GM18907 (cell line): ENCODE data around the gene HIVEP2.
A peak's percentile ranks its signal among the peaks of the same experiment; 100 is the strongest.

Experiments
- ATAC-seq: cut with Tn5 transposase; IDR thresholded peaks from one replicate; pipeline ENCODE4 v1.9.1; 2021; ENCODE audit warnings: mild to moderate bottlenecking, moderate library complexity; ENCODE audit not compliant: unreplicated experiment

The HIVEP2 gene

GRCh38 chr6:142796571-142796970, 148.4 kb downstream of the HIVEP2 start:
- ATAC-seq: no peak

GRCh38 chr6:142796024-142796423, 149.0 kb downstream of the HIVEP2 start:
- ATAC-seq: no peak

GRCh38 chr6:142794424-142794823, 150.6 kb downstream of the HIVEP2 start:
- ATAC-seq: no peak

GRCh38 chr6:142790257-142790656, 154.7 kb downstream of the HIVEP2 start:
- no peak for ATAC-seq

- ATAC-seq: no peak
Measured at GRCh38 chr6:142787422-142787821, 157.6 kb downstream of the HIVEP2 start.

GRCh38 chr6:142786476-142786875, 158.5 kb downstream of the HIVEP2 start:
- no peak for ATAC-seq

GRCh38 chr6:142784344-142784743, 160.6 kb downstream of the HIVEP2 start:
- peak; percentile 98 for ATAC-seq

- ATAC-seq: no peak
Measured at GRCh38 chr6:142783499-142783898, 161.5 kb downstream of the HIVEP2 start.

- no peak for ATAC-seq
Measured at GRCh38 chr6:142781129-142781528, 163.8 kb downstream of the HIVEP2 start.

GRCh38 chr6:142773859-142774648, 170.9 kb downstream of the HIVEP2 start:
- ATAC-seq: no peak

GRCh38 chr6:142773324-142773723, 171.7 kb downstream of the HIVEP2 start:
- no peak for ATAC-seq

GRCh38 chr6:142771162-142771561, 173.8 kb downstream of the HIVEP2 start:
- ATAC-seq: no peak

- ATAC-seq: no peak
Measured at GRCh38 chr6:142765306-142765705, 179.7 kb downstream of the HIVEP2 start.

GRCh38 chr6:142764311-142764710, 180.7 kb downstream of the HIVEP2 start:
- no peak for ATAC-seq

- no peak for ATAC-seq
Measured at GRCh38 chr6:142763205-142763604, 181.8 kb downstream of the HIVEP2 start.

GRCh38 chr6:142761756-142762155, 183.2 kb downstream of the HIVEP2 start:
- ATAC-seq: peak; percentile 89

- no peak for ATAC-seq
Measured at GRCh38 chr6:142760152-142760551, 184.8 kb downstream of the HIVEP2 start.

GRCh38 chr6:142758629-142759025, 186.3 kb downstream of the HIVEP2 start:
- no peak for ATAC-seq

GRCh38 chr6:142757852-142758628, 186.9 kb downstream of the HIVEP2 start:
- ATAC-seq: no peak

- no peak for ATAC-seq
Measured at GRCh38 chr6:142756215-142756630, 188.8 kb downstream of the HIVEP2 start.

- ATAC-seq: no peak
Measured at GRCh38 chr6:142753196-142753595, 191.8 kb downstream of the HIVEP2 start.

- ATAC-seq: no peak
Measured at GRCh38 chr6:142752348-142752747, 192.6 kb downstream of the HIVEP2 start.
